Suprapubic skin (tissue), 4 donors: Measurements from ENCODE around the gene SETD9. TPM values are rescaled to one million over a fixed set of nuclear protein-coding genes. Genes with fewer than 3 reads are reported as not detected.
A peak's percentile ranks its signal among the peaks of the same experiment; 100 is the strongest.

Experiments used
- DNase-seq, 2 donors: peaks; one replicate each; pipeline ENCODE4 v3.0.0-alpha.2; 2019; ENCODE audit warnings: low spot score in 2 of 2
- H3K27ac ChIP-seq: fragments of 200-600 bp; sonication (generic); one replicate; pipeline ENCODE4 v1.5.1; 2019
- H3K27me3 ChIP-seq: fragments of 200-600 bp; sonication (generic); one replicate; pipeline ENCODE4 v1.5.1; 2019
- H3K36me3 ChIP-seq: fragments of 200-600 bp; sonication (generic); one replicate; pipeline ENCODE4 v1.5.1; 2019
- H3K4me1 ChIP-seq: fragments of 200-600 bp; sonication (generic); one replicate; pipeline ENCODE4 v1.5.1; 2019
- H3K4me3 ChIP-seq: fragments of 200-600 bp; sonication (generic); one replicate; pipeline ENCODE4 v1.5.1; 2019; ENCODE audit warnings: mild to moderate bottlenecking
- H3K9me3 ChIP-seq: fragments of 200-600 bp; sonication (generic); one replicate; pipeline ENCODE4 v1.5.1; 2019
- CTCF ChIP-seq, 2 donors: fragments of 200-600 bp in 1 of 2; fragments of 450-650 bp in 1 of 2; sonication (generic) in 1 of 2; IDR thresholded peaks; one replicate each; pipeline ENCODE4 v1.5.1; 2016 to 2019; ENCODE audit warnings: antibody characterized with exemption in 2 of 2, mild to moderate bottlenecking in 1 of 2, moderate library complexity in 1 of 2
- EP300 ChIP-seq: sonication (generic); formaldehyde crosslinking; IDR thresholded peaks from one replicate; pipeline ENCODE4 v1.6.1; 2017; ENCODE audit warnings: antibody characterized with exemption
- POLR2A ChIP-seq, 2 donors: fragments of 450-650 bp; IDR thresholded peaks; one replicate each; pipeline ENCODE4 v1.6.1; 2017; ENCODE audit warnings: antibody characterized with exemption in 2 of 2, mild to moderate bottlenecking in 2 of 2, moderate library complexity in 2 of 2
- POLR2AphosphoS5 ChIP-seq, 3 donors: sonication (generic); formaldehyde crosslinking; IDR thresholded peaks; one replicate each; pipeline ENCODE4 v1.6.1; 2017; ENCODE audit warnings: antibody characterized with exemption in 3 of 3
- WGBS: methylation state at CpG from one replicate; pipeline ENCODE4 v1.1.5; 2018; 5-methylcytosine and 5-hydroxymethylcytosine counted together
- total RNA-seq, 4 donors: library from RNA; depleted of rRNA; stranded (reverse); fragments of >200 nt; gene quantifications; one replicate each; pipeline ENCODE4 v1.1.0, GENCODE V29; 2016

Gene SETD9
- 10 to 100 TPM in 2 of 4 donors, 1 to 10 TPM in 2; 6.3 to 14.4 (median 8.7) TPM for total RNA-seq

GRCh38 chr5:56909294-56910209, at the start of gene SETD9:
TSS of gene SETD9 (plus strand) at chr5:56909596. CDS start at chr5:56909646, 50 bp downstream.
- H3K27ac ChIP-seq = peak within 1 kb of the TSS; percentile 92
- no peaks in the 10 kb centered on the region for H3K27me3 ChIP-seq
- H3K4me3 ChIP-seq = peak within 1 kb of the TSS; percentile 73
- H3K36me3 ChIP-seq = no peaks in the 10 kb centered on the region
- no peak for TF ChIP-seq EP300
- TF ChIP-seq CTCF (IDR thresholded peaks at IDR 0.05) = no peak
- TF ChIP-seq POLR2A (IDR thresholded peaks at IDR 0.05) = peak in 1 of 2 donors; percentile 41
- peak in 2 of 3 donors; percentile 24 to 28 for TF ChIP-seq POLR2AphosphoS5 (IDR thresholded peaks at IDR 0.05)
- 0% methylated on average over 18 of the region's 84 CpGs for WGBS
- H3K9me3 ChIP-seq = no peaks in the 10 kb centered on the region
- DNase-seq = peak; percentile 98 to 99
- H3K4me1 ChIP-seq = peaks cover 7% of the 10 kb centered on the region

- DNase-seq = no peak
- H3K27me3 ChIP-seq = no peaks in the 10 kb centered on the region
- H3K4me3 ChIP-seq = no peak overlapping the region
- TF ChIP-seq CTCF (IDR thresholded peaks at IDR 0.05) = no peak
- TF ChIP-seq EP300 = no peak
- TF ChIP-seq POLR2AphosphoS5 (IDR thresholded peaks at IDR 0.05) = no peak
- TF ChIP-seq POLR2A (IDR thresholded peaks at IDR 0.05) = no peak
- H3K9me3 ChIP-seq = no peaks in the 10 kb centered on the region
- peaks cover 6% of the 10 kb centered on the region for H3K4me1 ChIP-seq
- peaks cover 53% of the 10 kb centered on the region for H3K36me3 ChIP-seq
- H3K27ac ChIP-seq = no peak overlapping the region
- WGBS = 91% methylated on average over 4 of the region's 4 CpGs
These were observed 47.4 kb upstream of the SETD9 start for GRCh38 chr5:56861893-56862485.

GRCh38 chr5:56862909-56863308, 46.5 kb upstream of the SETD9 start:
- H3K9me3 ChIP-seq = no peaks in the 10 kb centered on the region
- peaks cover under 1% of the 10 kb centered on the region for H3K4me1 ChIP-seq
- H3K27me3 ChIP-seq = no peaks in the 10 kb centered on the region
- no peak overlapping the region for H3K27ac ChIP-seq
- WGBS = 95% methylated on average over 3 of the region's 3 CpGs
- DNase-seq = no peak
- TF ChIP-seq CTCF (IDR thresholded peaks at IDR 0.05) (no peak), POLR2AphosphoS5 (IDR thresholded peaks at IDR 0.05) (no peak), EP300 (no peak), POLR2A (IDR thresholded peaks at IDR 0.05) (no peak)
- peaks cover 55% of the 10 kb centered on the region for H3K36me3 ChIP-seq
- no peak overlapping the region for H3K4me3 ChIP-seq

- H3K4me3 ChIP-seq = no peak overlapping the region
- no peaks in the 10 kb centered on the region for H3K9me3 ChIP-seq
- no peak for TF ChIP-seq POLR2AphosphoS5 (IDR thresholded peaks at IDR 0.05)
- no peaks in the 10 kb centered on the region for H3K4me1 ChIP-seq
- H3K36me3 ChIP-seq = peaks cover 85% of the 10 kb centered on the region
- no peak for DNase-seq
- H3K27me3 ChIP-seq = no peaks in the 10 kb centered on the region
- whole genome bisulfite sequencing = 80% methylated on average over 2 of the region's 2 CpGs
- H3K27ac ChIP-seq = no peak overlapping the region
These were observed 37.6 kb upstream of the SETD9 start for GRCh38 chr5:56871777-56872176.

GRCh38 chr5:56873056-56873455, 36.3 kb upstream of the SETD9 start:
- H3K27me3 ChIP-seq = no peaks in the 10 kb centered on the region
- H3K36me3 ChIP-seq = peaks cover 89% of the 10 kb centered on the region

More at GRCh38 chr5:56873056-56873455, 36.3 kb upstream of the SETD9 start:
- TF ChIP-seq POLR2A (IDR thresholded peaks at IDR 0.05) (no peak), EP300 (no peak), POLR2AphosphoS5 (IDR thresholded peaks at IDR 0.05) (no peak), CTCF (IDR thresholded peaks at IDR 0.05) (no peak)
- Histone ChIP-seq H3K4me3 (no peak overlapping the region), H3K27ac (no peak overlapping the region), H3K9me3 (no peaks in the 10 kb centered on the region), H3K4me1 (no peaks in the 10 kb centered on the region)
- no peak for DNase-seq
- 85% methylated on average over 3 of the region's 3 CpGs for WGBS
